Coronary artery (tissue), 2 donors: ENCODE results near the gene OBSCN.

Source experiments
- DNase-seq: peaks from one replicate; pipeline ENCODE4 v3.0.0-alpha.2; 2017; ENCODE audit warnings: low spot score
- H3K27ac ChIP-seq, 2 donors: fragments of 200-600 bp; sonication (generic); one replicate each; pipeline ENCODE4 v1.5.1; 2016 to 2019
- H3K4me3 ChIP-seq: fragments of 200-600 bp; sonication (generic); 2 replicates; pipeline ENCODE4 v1.5.1; 2016; ENCODE audit warnings: mild to moderate bottlenecking, moderate library complexity
- CTCF ChIP-seq: fragments of 200-600 bp; sonication (generic); IDR thresholded peaks from one replicate; pipeline ENCODE4 v1.5.1; 2019; ENCODE audit warnings: antibody characterized with exemption

The OBSCN gene

GRCh38 chr1:228276174-228276831 lies 68.5 kb downstream of the OBSCN start:
- DNase-seq: peak; percentile 73

GRCh38 chr1:228276901-228277490 lies 69.2 kb downstream of the OBSCN start:
- peak; percentile 71 for DNase-seq
- TF ChIP-seq CTCF: no peak
- no peak overlapping the region for H3K27ac ChIP-seq
- peak overlapping the region; percentile 91 for H3K4me3 ChIP-seq

More at GRCh38 chr1:228276174-228276831, 68.5 kb downstream of the OBSCN start:
- TF ChIP-seq CTCF: no peak
- Histone ChIP-seq H3K27ac (peak overlapping the region; percentile 15 to 77), H3K4me3 (peak overlapping the region; percentile 91)

- peak; percentile 62 for DNase-seq
- Histone ChIP-seq H3K4me3 (no peak overlapping the region), H3K27ac (no peak overlapping the region)
- TF ChIP-seq CTCF: no peak
Observed at GRCh38 chr1:228277491-228278431, 69.9 kb downstream of the OBSCN start.

- DNase-seq: peak; percentile 71
- Histone ChIP-seq H3K27ac (no peak overlapping the region), H3K4me3 (no peak overlapping the region)
- TF ChIP-seq CTCF: no peak
Observed at GRCh38 chr1:228278432-228278941, 70.6 kb downstream of the OBSCN start.

- Histone ChIP-seq H3K27ac (no peak overlapping the region), H3K4me3 (no peak overlapping the region)
- peak; percentile 69 for DNase-seq
- no peak for TF ChIP-seq CTCF
Observed at GRCh38 chr1:228279011-228279721, 71.3 kb downstream of the OBSCN start.

GRCh38 chr1:228279722-228280105 lies 71.9 kb downstream of the OBSCN start:
- Histone ChIP-seq H3K4me3 (no peak overlapping the region), H3K27ac (no peak overlapping the region)
- DNase-seq: peak; percentile 62
- no peak for TF ChIP-seq CTCF
